ENCODE data around the gene METTL25B. TPM values are rescaled to one million over a fixed set of nuclear protein-coding genes. Genes with fewer than 3 reads are reported as not detected.

Gene METTL25B
- total and polyA plus RNA-seq, 12 donors: 12.8 to 45.2 (median 15.6) TPM

- H3K27me3 ChIP-seq: no peaks in the 10 kb centered on the region
- 75 to 76% methylated on average over 14 of the region's 14 CpGs for WGBS, 2 donors
- no peaks in the 10 kb centered on the region for H3K9me3 ChIP-seq
- TF ChIP-seq, protein P1, sequence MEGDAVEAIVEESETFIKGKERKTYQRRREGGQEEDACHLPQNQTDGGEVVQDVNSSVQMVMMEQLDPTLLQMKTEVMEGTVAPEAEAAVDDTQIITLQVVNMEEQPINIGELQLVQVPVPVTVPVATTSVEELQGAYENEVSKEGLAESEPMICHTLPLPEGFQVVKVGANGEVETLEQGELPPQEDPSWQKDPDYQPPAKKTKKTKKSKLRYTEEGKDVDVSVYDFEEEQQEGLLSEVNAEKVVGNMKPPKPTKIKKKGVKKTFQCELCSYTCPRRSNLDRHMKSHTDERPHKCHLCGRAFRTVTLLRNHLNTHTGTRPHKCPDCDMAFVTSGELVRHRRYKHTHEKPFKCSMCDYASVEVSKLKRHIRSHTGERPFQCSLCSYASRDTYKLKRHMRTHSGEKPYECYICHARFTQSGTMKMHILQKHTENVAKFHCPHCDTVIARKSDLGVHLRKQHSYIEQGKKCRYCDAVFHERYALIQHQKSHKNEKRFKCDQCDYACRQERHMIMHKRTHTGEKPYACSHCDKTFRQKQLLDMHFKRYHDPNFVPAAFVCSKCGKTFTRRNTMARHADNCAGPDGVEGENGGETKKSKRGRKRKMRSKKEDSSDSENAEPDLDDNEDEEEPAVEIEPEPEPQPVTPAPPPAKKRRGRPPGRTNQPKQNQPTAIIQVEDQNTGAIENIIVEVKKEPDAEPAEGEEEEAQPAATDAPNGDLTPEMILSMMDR (IDR thresholded peaks at IDR 0.05): no peak
- ATAC-seq (no peak), DNase-seq (no peak)
- H3K36me3 ChIP-seq: peaks cover 0 to 36% (median 21%) of the 10 kb centered on the region in 9 donors
- intact Hi-C loops (cut with DNase I): loop anchor here in 1 of 10 donors (10.0 kb wide), 1 partner anchor 240 kb away; the partner anchor contains the start of gene MEF2D
- H3K4me3 ChIP-seq: no peak overlapping the region
- peak overlapping the region in 9 of 10 donors; percentile 19 to 100 (median 100) for H3K27ac ChIP-seq
- H3K4me1 ChIP-seq: peaks cover 30 to 76% (median 61%) of the 10 kb centered on the region in 9 donors
These were observed 16.6 kb downstream of the METTL25B start for GRCh38 chr1:156744786-156745419.

DNA sequence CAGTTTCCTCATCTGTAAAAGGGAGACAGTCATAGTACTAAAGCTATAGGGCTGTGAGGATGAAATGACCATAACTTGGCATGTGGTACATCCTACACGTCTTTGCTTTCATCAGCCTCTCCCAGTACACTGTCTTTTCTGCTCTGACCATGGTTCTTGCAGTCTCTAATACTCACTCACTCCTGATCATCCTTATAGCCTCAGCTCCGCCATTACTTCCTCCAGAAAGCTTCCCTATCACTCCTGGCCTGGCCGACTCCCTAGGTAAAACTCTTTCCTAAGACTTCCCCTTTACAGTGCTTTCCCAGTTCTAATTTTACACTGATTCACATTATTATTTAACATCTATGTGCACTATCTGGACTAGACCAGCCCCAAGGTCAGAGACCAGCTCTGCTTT, 17.6 kb downstream of the METTL25B start:
- TF ChIP-seq, protein P1 (IDR thresholded peaks at IDR 0.05): no peak
- H3K9me3 ChIP-seq: no peaks in the 10 kb centered on the region
- H3K27me3 ChIP-seq: no peaks in the 10 kb centered on the region
- H3K4me1 ChIP-seq: peaks cover 35 to 74% (median 61%) of the 10 kb centered on the region in 9 donors
- no peak for ATAC-seq
- WGBS, 2 donors: 61 to 63% methylated on average over 3 of the region's 3 CpGs
- peak overlapping the region in 9 of 10 donors; percentile 94 to 100 (median 100) for H3K27ac ChIP-seq
- no peak for DNase-seq
- H3K4me3 ChIP-seq: peak overlapping the region in 5 of 10 donors; percentile 79 to 99 (median 98)
- H3K36me3 ChIP-seq: peaks cover 0 to 36% (median 21%) of the 10 kb centered on the region in 9 donors
- intact Hi-C loops (cut with DNase I): loop anchor here in 1 of 10 donors (10.0 kb wide), 1 partner anchor 241 kb away; the partner anchor contains the start of gene MEF2D

- H3K36me3 ChIP-seq: peaks cover 0 to 36% (median 21%) of the 10 kb centered on the region in 9 donors
- TF ChIP-seq, protein P1 (IDR thresholded peaks at IDR 0.05): no peak
- ATAC-seq (no peak), DNase-seq (no peak)
- H3K27ac ChIP-seq: peak overlapping the region; percentile 94 to 100 (median 100)
- no peaks in the 10 kb centered on the region for H3K27me3 ChIP-seq
- intact Hi-C loops (cut with DNase I): loop anchor here in 1 of 10 donors (10.0 kb wide), 1 partner anchor 242 kb away; the partner anchor contains the start of gene MEF2D
- peaks cover 35 to 72% (median 60%) of the 10 kb centered on the region in 9 donors for H3K4me1 ChIP-seq
- peak overlapping the region; percentile 47 to 99 (median 97) for H3K4me3 ChIP-seq
- 43 to 54% methylated on average over 9 of the region's 9 CpGs for WGBS, 2 donors
- no peaks in the 10 kb centered on the region for H3K9me3 ChIP-seq
These were observed 18.1 kb downstream of the METTL25B start for GRCh38 chr1:156746406-156746727.

- 0 to 2% methylated on average over 19 to 25 of the region's 29 CpGs for WGBS, 2 donors
- H3K27me3 ChIP-seq: no peaks in the 10 kb centered on the region
- peak overlapping the region; percentile 47 to 99 (median 97) for H3K4me3 ChIP-seq
- H3K9me3 ChIP-seq: no peaks in the 10 kb centered on the region
- H3K36me3 ChIP-seq: peaks cover 0 to 33% (median 21%) of the 10 kb centered on the region in 9 donors
- ATAC-seq (peak; percentile 60 to 82 (median 69)), DNase-seq (peak; percentile 92 to 97)
- intact Hi-C loops (cut with DNase I): loop anchor here in 1 of 10 donors (10.0 kb wide), 1 partner anchor 242 kb away; the partner anchor contains the start of gene MEF2D
- TF ChIP-seq, protein P1 (IDR thresholded peaks at IDR 0.05): peak in 3 of 9 donors; percentile 24 to 37 (median 27)
- H3K4me1 ChIP-seq: peaks cover 35 to 66% (median 54%) of the 10 kb centered on the region in 9 donors
- peak overlapping the region; percentile 94 to 100 (median 100) for H3K27ac ChIP-seq
These were observed 18.7 kb downstream of the METTL25B start for GRCh38 chr1:156746728-156747631.
